GM18517 (cell line): ENCODE results near the gene MYL5.
"Not testable (repeated sequence)": the region's sequence is repeated elsewhere in the genome, so short reads cannot be mapped to it uniquely, and the experiment has no call there.

ENCODE experiments used
- ATAC-seq: cut with Tn5 transposase; IDR thresholded peaks from one replicate; pipeline ENCODE4 v1.9.1; 2021; ENCODE audit warnings: mild to moderate bottlenecking, moderate library complexity; ENCODE audit not compliant: unreplicated experiment

MYL5 gene

DNA sequence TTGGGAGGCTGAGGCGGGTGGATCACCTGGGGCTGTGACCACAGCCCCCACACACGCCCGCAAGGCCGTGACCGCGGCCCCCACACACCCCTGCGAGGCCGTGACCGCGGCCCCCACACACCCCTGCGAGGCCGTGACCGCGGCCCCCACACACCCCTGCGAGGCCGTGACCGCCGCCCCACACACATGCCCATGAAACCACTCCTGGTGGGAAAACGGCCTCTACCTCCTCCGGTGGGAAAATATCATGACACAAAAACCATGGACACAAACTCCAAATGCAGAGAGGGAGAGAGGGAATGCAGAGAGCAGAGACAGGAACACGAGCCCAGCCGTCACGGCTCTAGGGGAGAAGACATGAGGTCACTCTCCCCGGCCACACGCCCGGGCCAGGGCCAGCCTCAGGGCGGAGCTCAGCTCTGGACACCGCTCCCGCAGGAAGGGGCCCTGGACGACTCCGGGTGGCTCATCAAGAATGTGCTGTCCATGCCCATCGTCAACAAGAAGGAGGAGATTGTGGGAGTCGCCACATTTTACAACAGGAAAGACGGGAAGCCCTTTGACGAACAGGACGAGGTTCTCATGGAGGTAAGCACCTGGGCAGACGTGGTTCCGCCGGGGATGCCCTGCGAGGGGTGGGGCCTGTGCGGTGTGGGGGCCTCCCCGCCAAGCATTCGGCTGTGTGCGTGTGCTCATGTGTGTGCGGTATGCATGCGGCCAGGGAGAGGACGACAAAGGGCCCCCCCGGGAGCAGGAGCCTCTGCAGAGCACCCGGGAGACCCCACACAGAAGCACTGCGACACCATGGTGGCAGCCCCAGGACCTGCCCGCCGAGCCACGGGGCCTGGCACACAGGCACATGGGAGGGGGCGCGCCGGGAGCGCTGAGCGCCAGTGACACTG, 17.7 kb upstream of the MYL5 start:
- no peak for ATAC-seq

DNA sequence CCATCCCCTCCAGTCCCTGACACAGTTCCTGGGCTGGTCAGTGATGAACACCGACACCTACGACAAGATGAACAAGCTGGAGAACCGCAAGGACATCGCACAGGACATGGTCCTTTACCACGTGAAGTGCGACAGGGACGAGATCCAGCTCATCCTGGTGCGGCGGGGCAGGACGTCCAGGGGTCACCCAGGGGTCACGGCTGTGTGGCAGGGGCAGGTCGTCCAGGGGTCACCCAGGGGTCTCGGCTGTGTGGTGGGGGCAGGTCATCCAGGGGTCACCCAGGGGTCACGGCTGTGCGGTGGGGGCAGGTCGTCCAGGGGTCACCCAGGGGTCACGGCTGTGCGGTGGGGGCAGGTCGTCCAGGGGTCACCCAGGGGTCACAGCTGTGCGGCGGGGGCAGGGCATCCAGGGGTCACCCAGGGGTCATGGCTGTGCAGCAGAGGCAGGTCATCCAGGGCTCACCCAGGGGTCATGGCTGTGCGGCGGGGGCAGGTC, 17.0 kb upstream of the MYL5 start:
- ATAC-seq = no peak

DNA sequence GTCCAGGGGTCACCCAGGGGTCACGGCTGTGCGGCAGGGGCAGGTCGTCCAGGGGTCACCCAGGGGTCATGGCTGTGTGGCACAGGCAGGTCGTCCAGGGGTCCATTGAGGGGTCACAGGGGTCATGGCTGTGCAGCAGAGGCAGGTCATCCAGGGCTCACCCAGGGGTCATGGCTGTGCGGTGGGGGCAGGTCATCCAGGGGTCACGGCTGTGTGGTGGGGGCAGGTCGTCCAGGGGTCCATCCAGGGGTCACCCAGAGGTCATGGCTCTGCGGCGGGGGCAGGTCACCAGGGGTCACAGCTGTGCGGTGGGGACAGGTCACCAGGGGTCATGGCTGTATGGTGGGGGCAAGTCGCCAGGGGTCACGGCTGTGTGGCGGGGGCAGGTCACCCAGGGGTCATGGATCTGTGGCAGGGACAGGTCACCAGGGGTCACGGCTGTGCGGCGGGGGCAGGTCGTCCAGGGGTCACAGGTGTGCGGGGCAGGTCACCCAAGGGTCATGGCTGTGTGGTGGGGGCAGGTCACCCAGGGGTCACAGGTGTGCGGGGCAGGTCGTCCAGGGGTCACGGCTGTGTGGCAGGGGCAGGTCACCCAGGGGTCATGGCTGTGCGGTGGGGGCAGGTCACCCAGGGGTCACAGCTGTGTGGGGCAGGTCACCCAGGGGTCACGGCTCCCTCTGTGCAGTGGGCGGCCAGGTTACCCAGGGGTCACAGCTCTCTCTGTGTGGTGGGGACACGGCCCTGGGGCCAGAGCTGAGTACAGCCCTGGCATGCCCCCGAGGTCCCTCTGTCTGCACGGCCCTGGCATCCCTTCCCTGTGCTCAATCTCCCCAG, 16.3 kb upstream of the MYL5 start:
- no peak for ATAC-seq

DNA sequence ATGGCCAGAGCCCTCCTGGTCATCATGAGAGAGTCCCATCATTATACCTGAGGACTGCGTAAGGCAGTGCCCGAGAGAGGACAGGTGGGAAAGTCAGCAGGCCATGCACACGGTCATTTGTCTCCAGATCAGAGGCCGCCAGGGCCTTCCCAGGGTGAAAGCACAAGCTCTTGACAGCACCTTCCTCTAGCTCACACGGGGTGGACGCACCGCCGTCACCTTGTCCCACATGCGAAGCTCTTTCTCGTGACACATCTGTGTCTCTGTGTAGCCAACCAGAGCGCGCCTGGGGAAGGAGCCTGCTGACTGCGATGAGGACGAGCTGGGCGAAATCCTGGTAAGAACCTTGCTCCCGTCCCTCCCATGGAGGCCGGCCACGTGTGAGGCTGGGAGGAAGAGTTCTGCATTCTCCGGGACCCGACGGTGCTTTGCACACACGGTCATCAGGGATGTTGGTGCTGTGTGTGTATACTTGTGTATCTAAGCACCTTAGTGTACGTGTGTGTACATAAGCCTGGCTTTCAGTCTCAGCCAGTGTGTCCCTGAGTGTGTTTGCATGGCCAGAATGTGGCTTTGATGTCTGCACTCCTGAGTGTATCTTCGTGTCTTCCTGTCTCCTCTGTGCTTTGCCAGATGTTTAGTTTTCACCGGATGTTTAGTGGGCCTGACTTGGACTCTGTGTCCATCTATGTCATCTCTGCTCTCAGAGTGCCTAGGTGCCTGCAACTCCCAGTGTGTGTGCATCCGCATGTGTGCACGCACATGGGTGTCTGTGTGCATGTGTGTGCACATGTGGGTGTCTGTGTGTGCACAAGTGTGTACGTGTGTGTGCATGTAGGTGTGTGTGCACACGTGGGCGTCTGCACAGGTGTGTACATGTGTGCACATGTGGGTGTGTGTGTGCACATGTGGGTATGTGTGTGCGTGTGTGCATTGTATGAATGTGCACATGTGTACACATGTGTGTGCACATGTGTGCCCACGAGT, 15.4 kb upstream of the MYL5 start:
- ATAC-seq = no peak

DNA sequence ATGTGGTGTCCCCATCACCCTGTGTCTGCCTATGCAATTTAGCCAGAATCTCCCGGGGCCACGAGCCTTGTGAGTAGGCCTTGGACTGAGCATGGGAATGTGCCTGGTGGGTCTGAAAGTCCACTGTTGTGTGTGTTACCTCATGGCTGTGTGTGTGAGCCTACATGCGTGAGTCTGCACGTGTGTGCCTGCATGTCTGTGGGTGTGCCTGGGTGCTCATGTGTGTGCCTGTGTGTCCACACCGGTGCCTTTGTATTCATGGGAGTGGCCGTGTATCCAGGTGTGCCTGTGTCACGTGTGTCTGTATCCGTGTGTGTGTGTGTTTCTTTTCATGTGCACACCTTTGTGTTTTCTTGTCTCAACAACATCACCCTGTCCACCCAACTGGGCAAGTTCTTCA, 14.5 kb upstream of the MYL5 start:
- no peak for ATAC-seq

DNA sequence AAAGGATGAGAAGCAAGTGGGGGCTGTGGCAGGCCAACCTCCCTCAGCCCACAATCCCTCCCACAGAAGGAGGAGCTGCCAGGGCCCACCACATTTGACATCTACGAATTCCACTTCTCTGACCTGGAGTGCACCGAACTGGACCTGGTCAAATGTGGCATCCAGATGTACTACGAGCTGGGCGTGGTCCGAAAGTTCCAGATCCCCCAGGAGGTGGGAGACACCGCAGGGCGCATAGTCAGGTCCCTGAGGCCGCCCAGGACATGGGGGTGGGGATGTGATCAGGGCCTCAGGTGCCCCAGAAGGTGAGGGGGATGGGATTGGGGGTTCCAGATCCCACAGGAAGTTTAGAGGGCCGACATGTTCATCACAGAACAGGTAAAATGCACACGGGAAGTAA, 13.9 kb upstream of the MYL5 start:
- ATAC-seq = no peak

DNA sequence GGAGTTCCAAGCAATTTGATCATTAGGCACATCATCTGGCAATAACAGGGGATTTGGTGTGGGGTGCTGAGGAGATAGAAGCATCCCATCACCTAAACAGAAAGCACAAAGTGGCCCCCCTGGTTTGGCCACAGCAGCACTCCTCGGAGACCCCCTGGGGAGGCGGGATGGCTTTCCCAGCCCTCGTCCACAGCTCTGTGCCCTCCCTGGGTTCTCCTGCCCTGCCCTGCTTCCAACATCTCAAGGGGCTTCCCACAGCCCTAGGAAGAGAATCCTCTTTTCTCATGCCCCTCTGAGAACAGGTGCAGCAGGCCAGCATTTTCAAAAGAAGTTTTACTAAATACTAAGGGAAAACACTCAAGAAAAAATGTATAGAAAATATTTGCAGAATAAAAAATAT, 13.1 kb upstream of the MYL5 start:
- ATAC-seq = no peak

DNA sequence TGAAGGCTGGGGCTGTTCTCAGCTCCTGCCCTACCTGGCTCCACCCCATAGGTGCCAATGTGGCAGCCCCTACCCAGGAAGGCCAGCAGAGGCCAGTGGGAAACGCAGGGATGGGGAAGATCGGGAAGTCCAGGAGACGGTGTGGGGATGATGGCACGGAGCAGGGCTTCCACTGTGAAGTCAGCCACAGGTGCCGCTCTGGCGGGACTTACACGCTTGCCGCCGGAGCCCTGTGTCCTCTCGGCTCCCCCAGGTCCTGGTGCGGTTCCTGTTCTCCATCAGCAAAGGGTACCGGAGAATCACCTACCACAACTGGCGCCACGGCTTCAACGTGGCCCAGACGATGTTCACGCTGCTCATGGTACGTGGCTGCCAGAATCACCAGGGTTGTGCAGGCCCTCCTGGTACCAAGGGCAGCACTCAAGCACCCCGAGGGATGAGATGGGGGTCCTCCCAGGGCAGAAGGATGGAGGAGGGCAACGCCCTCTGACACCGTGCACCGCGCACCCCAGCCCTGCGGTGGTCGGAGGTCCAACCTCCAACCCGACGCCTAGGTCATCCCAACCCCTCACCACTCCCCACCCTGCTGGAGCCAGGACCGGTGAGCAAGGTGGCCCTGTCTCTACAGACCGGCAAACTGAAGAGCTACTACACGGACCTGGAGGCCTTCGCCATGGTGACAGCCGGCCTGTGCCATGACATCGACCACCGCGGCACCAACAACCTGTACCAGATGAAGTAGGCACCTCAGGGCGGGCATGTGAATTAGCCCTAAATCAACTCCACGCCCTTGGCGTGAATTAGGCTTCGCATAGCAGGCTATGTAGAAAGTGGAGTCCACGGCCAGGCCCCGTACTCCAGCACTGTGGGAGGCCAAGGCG, 12.2 kb upstream of the MYL5 start:
- no peak for ATAC-seq

DNA sequence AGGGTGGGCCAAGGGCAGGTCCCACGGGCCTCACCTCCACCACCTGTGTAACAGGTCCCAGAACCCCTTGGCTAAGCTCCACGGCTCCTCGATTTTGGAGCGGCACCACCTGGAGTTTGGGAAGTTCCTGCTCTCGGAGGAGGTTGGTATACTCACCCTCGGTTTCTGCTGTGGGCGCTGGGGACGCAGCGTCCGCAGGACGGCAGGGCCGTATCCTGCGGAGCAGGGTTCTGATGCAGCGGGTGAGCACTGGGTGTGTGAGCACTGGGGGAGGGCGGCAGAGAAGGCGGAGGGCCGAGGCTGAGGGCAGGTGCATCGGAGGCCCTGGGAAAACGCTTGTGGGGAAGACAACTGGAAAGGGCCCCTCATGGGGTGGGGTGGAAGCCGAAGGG, 11.3 kb upstream of the MYL5 start:
- no peak for ATAC-seq

DNA sequence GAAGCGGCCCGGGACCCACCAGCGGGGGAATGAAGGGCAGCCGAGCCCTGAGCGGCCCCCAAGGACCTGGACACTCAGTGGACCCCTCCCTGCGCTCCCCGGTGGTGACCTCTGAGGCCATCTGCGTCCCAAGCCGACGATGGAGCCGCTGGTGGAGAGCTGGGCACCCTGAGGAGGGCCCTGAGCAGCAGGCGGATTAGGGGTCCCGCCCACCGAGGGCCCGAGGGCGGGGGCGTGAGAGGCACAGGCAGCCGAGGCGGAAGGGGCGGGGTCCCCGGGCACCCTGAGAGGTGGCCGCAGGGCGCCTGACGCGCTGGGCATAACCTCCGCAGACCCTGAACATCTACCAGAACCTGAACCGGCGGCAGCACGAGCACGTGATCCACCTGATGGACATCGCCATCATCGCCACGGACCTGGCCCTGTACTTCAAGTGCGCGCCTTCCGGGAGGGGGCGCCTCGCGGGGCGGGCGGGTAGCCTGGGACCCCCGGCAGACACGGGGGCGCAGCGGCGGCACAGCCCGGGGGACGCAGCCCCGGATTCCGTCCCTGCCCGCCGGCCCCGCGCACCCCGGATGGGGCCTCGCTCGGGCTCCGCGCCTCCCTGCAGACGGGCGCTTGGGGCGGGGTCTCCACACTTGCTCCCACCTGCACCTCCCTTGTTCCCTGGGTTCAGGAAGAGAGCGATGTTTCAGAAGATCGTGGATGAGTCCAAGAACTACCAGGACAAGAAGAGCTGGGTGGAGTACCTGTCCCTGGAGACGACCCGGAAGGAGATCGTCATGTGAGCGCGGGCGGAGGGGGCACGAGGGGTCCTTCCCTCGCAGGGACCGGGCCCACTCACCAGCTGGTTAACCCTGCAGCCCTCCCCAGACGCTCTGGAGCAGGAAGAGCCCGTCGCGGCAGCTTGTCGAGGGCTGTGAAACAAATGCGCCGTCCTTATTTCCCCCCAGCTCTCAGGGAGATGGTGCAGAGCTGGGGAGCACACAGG, 10.6 kb upstream of the MYL5 start:
- peak; percentile 50 for ATAC-seq

DNA sequence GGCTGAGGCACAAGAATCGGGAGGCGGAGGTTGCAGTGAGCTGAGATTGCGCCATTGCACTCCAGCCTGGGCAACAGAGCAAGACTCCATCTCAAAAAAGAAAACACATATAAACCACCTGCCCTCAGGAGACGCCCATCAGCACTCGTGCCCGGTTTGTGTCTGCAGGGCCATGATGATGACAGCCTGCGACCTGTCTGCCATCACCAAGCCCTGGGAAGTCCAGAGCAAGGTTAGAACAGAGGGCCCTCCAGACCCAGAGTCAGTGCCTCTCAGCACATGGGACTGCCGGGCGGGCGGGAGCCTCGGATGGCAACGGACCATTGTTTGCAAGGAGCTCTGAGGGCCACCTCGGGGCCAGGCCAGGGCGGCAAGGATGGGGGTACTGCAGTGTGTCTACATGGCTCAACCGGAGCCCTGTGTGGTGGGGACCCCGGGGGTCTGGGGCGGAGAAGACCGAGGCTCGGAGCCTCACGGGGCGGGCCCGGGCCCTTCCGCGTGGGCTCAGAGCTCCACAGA, 9.6 kb upstream of the MYL5 start:
- ATAC-seq = no peak

DNA sequence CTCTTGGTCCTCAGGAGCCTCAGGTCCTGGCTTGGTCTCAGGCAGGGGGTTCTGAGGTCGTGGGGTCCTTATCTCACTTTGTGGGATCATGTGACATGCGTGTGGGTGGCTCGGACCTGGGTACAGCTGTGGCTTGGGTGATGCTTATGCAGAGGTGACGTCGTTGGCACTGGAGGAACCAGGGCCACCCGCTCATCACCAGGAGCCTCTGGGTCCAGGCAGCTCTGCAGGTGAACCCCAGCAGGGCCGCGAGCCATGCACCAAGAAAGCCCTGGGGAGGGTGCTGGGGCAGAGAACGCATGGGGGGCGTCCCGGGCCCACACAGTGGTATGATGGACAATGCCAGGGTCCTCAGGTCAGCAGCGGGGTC, 9.0 kb upstream of the MYL5 start:
- no peak for ATAC-seq

DNA sequence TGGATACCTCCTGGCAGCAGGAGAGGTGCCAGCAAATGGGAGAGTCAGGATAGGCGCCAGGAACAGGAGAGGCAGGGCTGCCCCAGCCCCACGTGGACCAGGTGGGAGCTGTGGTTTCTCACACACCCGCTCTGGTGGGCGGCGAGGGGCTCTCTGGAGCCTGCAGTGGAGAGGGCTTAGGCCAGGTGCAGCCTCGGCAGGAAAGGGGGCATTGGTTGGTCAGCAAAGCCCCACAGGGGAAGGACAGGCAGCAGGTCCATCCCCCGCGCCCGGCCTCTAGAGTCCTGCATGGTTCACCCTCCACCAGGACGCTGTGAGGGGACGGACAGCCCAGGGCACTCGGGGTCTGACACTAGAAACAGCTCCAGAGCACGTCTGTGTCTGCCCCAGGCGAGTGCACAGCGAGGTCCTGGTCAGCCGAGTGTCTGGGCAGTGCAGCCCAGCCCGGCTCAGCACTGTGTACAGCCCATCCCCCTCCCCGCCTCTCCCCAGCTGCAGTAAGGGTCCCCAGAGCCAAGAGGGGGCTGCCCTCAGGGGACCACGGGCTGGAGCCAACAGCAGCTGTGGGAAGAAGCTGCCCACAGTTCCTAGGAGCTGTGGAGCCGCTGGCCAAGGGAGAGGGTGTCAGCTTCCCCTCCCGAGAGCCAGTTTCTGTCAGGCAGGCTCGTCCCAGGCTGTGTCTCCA, 8.4 kb upstream of the MYL5 start:
- ATAC-seq = no peak

DNA sequence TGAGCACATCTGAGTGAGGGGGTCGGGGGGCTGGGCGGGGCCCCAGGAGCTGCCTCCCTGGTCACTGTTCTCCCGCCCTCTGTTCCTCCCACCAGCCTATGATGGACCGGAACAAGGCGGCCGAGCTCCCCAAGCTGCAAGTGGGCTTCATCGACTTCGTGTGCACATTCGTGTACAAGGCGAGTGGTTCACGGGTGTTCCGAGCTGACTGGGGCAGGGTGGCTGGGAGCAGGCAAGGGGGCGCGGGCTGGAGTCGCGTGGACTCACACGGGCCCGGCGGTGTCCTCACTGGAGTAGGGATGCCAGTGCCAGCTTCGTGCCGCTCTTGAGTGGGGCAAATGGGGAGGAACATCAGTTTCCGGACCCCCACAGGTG, 7.9 kb upstream of the MYL5 start:
- ATAC-seq = no peak

DNA sequence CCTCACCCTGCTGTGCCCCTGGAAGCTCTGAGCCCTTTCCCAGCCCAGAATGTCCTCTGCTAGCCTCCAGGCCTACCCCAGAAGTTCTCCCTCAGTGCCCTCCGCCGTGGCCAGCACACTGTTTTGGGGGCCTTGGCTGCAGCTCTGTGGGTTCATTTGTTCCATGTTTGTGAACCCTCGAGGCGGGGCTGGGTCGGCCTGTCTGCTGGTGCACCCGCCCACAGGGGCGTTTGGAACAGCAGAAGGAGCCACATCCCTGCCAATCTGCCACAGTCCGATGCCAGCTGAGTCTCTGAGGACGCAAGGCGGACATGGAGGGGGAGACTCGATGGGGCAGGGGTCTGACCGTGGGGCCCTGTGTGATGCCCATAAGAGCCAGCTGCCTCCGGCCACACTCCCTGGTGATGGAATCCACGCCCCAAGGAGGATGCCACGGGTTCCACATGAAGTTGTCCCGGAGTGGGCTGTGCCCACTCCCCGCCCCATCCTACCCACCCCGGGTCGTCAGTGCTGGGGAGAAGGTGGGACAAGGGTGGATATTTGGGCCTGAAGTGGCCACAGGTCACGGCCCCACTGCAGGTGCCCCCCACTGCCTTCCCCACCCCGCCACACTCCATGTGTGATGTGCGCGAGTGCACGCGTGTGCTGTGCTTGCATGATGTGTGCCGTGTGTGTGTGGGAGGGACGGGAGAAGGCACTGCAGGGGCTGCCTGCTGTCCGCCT, 7.4 kb upstream of the MYL5 start:
- ATAC-seq = no peak

DNA sequence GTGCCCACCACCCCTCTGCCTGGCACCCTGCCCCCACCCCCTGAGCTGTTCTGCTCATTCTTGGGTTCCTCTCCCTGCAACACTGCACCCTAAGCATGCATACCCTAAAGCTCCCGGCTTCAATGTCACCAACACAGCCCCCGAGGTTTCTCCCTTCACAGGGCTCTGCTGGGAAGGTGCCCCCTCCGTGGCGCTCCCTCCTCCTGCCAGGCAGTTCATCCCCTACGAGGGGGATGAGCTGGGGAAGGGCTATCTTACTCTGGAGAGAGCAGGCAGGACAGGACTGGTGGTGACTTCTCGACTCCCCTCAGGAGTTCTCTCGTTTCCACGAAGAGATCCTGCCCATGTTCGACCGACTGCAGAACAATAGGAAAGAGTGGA, 6.8 kb upstream of the MYL5 start:
- no peak for ATAC-seq

DNA sequence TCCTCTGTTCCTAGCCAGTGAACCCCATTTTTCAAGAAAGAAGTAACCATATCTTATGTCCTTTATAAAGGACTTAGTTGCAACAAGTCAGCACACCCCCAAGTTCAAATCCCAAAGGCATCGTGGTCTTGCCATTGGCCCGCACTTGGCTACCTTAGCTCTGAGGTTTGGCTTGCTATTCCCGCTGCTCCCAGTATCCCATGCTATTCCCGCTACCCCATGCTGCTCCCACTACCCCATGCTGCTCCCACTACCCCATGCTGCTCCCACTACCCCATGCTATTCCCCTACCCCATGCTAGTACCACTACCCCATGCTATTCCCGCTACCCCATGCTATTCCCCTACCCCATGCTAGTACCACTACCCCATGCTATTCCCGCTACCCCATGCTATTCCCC, 6.1 kb upstream of the MYL5 start:
- not testable (repeated sequence) for ATAC-seq
